Upper lobe of left lung (tissue), 6 donors: ENCODE data around the gene FCAMR. TPM values are rescaled to one million over a fixed set of nuclear protein-coding genes. Genes with fewer than 3 reads are reported as not detected.

Experiments used
- ATAC-seq, 2 donors: fragments of 200-7000 bp; cut with Tn5 transposase; one replicate each; pipeline ENCODE4 v1.9.1; 2022; ENCODE audit warnings: mild to moderate bottlenecking in 2 of 2, moderate library complexity in 2 of 2; ENCODE audit not compliant: low FRiP score in 2 of 2
- DNase-seq, 2 donors: peaks; one replicate each; pipeline ENCODE4 v3.0.0-alpha.2; 2019 to 2020
- H3K27ac ChIP-seq, 4 donors: fragments of 200-600 bp; sonication (generic); one replicate each; pipeline ENCODE4 v1.5.1; 2016 to 2019
- H3K27me3 ChIP-seq, 4 donors: fragments of 200-600 bp; sonication (generic); one replicate each; pipeline ENCODE4 v1.5.1; 2017 to 2019
- H3K36me3 ChIP-seq, 4 donors: fragments of 200-600 bp; sonication (generic); one replicate each; pipeline ENCODE4 v1.5.1; 2016 to 2019
- H3K4me1 ChIP-seq, 4 donors: fragments of 200-600 bp; sonication (generic); one replicate each; pipeline ENCODE4 v1.5.1; 2018 to 2019
- H3K4me3 ChIP-seq, 4 donors: fragments of 200-600 bp; sonication (generic); one replicate each; pipeline ENCODE4 v1.5.1; 2017 to 2019; ENCODE audit warnings: mild to moderate bottlenecking in 2 of 4, moderate library complexity in 1 of 4
- H3K9me3 ChIP-seq, 4 donors: fragments of 200-600 bp; sonication (generic); one replicate each; pipeline ENCODE4 v1.5.1; 2018 to 2019
- CTCF ChIP-seq, 6 experiments: fragments of 450-650 bp in 4 of 6; fragments of 200-600 bp in 2 of 6; sonication (generic) in 2 of 6; IDR thresholded peaks; one replicate each; pipeline ENCODE4 v1.5.1; 2016 to 2019; ENCODE audit warnings: antibody characterized with exemption in 6 of 6
- EP300 ChIP-seq, 4 donors: sonication (generic); formaldehyde crosslinking; IDR thresholded peaks; one replicate each; pipeline ENCODE4 v1.5.1; 2017; ENCODE audit warnings: antibody characterized with exemption in 4 of 4, control low read depth in 2 of 4
- POLR2A ChIP-seq, 4 donors: fragments of 450-650 bp; IDR thresholded peaks; one replicate each; pipeline ENCODE4 v1.5.1; 2016 to 2017; ENCODE audit warnings: antibody characterized with exemption in 4 of 4, mild to moderate bottlenecking in 2 of 4
- POLR2AphosphoS5 ChIP-seq, 2 donors: sonication (generic); formaldehyde crosslinking; IDR thresholded peaks; one replicate each; pipeline ENCODE4 v1.5.1; 2017; ENCODE audit warnings: antibody characterized with exemption in 2 of 2
- WGBS, 2 donors: methylation state at CpG; one replicate each; pipeline ENCODE4 v1.1.5; 2017 to 2018; 5-methylcytosine and 5-hydroxymethylcytosine counted together
- total RNA-seq, 6 donors: library from RNA; depleted of rRNA in 4 of 6; stranded (reverse); fragments of >200 nt in 4 of 6; gene quantifications; one replicate each; pipeline versions ENCODE4 v1.1.0 to v1.2.1, GENCODE V29; 2016 to 2021
- donor health status: DM: no; HTN: no; CAD: no; lungs with moderate emphysema.
- donor health status: DM: no; HTN: yes; CAD: no; lungs with severe emphysema.

Gene FCAMR
- total RNA-seq, 6 donors from 2014 or later = 7.3 TPM; not detected in 5

- Histone ChIP-seq H3K27me3 (peaks cover 0 to 8% (median 0%) of the 10 kb centered on the region in 4 donors), H3K9me3 (no peaks in the 10 kb centered on the region), H3K27ac (no peak overlapping the region), H3K4me1 (peaks cover 13 to 17% (median 16%) of the 10 kb centered on the region in 4 donors), H3K36me3 (no peaks in the 10 kb centered on the region), H3K4me3 (no peak overlapping the region)
- DNase-seq (no peak), ATAC-seq (no peak)
- TF ChIP-seq POLR2AphosphoS5 (IDR thresholded peaks at IDR 0.05) (no peak), POLR2A (IDR thresholded peaks at IDR 0.05) (no peak), EP300 (IDR thresholded peaks at IDR 0.05) (no peak), CTCF (IDR thresholded peaks at IDR 0.05) (no peak)
- WGBS, 2 donors = 77 to 81% methylated on average over 12 of the region's 12 CpGs
Observed at GRCh38 chr1:206913766-206914537, 56.3 kb downstream of the FCAMR start.

GRCh38 chr1:206912445-206913095, 57.7 kb downstream of the FCAMR start:
- Histone ChIP-seq H3K4me3 (no peak overlapping the region), H3K27ac (no peak overlapping the region), H3K36me3 (no peaks in the 10 kb centered on the region), H3K27me3 (peaks cover 0 to 8% (median 0%) of the 10 kb centered on the region in 4 donors), H3K4me1 (peaks cover 19 to 22% (median 19%) of the 10 kb centered on the region in 4 donors), H3K9me3 (no peaks in the 10 kb centered on the region)
- TF ChIP-seq POLR2AphosphoS5 (IDR thresholded peaks at IDR 0.05) (no peak), EP300 (IDR thresholded peaks at IDR 0.05) (no peak), POLR2A (IDR thresholded peaks at IDR 0.05) (no peak), CTCF (IDR thresholded peaks at IDR 0.05) (peak; percentile 84 to 91 (median 88))
- 21 to 24% methylated on average over 7 of the region's 7 CpGs for WGBS, 2 donors
- ATAC-seq (peak; percentile 61 to 81), DNase-seq (peak in 1 of 2 donors; percentile 73)

GRCh38 chr1:206911064-206911663, 59.1 kb downstream of the FCAMR start:
- ATAC-seq (peak; percentile 65 to 76), DNase-seq (peak in 1 of 2 donors; percentile 38)
- Histone ChIP-seq H3K9me3 (no peaks in the 10 kb centered on the region), H3K36me3 (no peaks in the 10 kb centered on the region), H3K27me3 (peaks cover 0 to 8% (median 0%) of the 10 kb centered on the region in 4 donors), H3K4me3 (no peak overlapping the region), H3K4me1 (peaks cover 19 to 22% (median 19%) of the 10 kb centered on the region in 4 donors), H3K27ac (no peak overlapping the region)
- TF ChIP-seq POLR2A (IDR thresholded peaks at IDR 0.05) = no peak
- TF ChIP-seq CTCF (IDR thresholded peaks at IDR 0.05) = peak; percentile 61 to 89 (median 67)
- no peak for TF ChIP-seq POLR2AphosphoS5 (IDR thresholded peaks at IDR 0.05)
- WGBS, 2 donors = 5 to 7% methylated on average over 1 of the region's 1 CpG

- peak overlapping the region; percentile 38 to 54 (median 50) for H3K4me3 ChIP-seq
- H3K36me3 ChIP-seq = no peaks in the 10 kb centered on the region
- TF ChIP-seq POLR2AphosphoS5 (IDR thresholded peaks at IDR 0.05) = no peak
- no peak for TF ChIP-seq POLR2A (IDR thresholded peaks at IDR 0.05)
- TF ChIP-seq EP300 (IDR thresholded peaks at IDR 0.05) = no peak
- TF ChIP-seq CTCF (IDR thresholded peaks at IDR 0.05) = no peak
- 22 to 61% methylated on average over 8 to 14 of the region's 14 CpGs for WGBS, 2 donors
- no peaks in the 10 kb centered on the region for H3K9me3 ChIP-seq
- DNase-seq = no peak
- peak overlapping the region; percentile 72 to 86 (median 82) for H3K27ac ChIP-seq
- peak; percentile 5 to 15 for ATAC-seq
- H3K27me3 ChIP-seq = peaks cover 0 to 8% (median 0%) of the 10 kb centered on the region in 4 donors
- peaks cover 19 to 22% (median 19%) of the 10 kb centered on the region in 4 donors for H3K4me1 ChIP-seq
Observed at GRCh38 chr1:206909883-206910318, 60.4 kb downstream of the FCAMR start.
